Stimulated activated CD4-positive, alpha-beta T cell treated with anti-CD3 and anti-CD28 coated beads, TNF-alpha, amount 100 ng/mL, for 4 hours (primary cell): ENCODE measurements around the gene SPEF2.
"Not testable (repeated sequence)": the region's sequence is repeated elsewhere in the genome, so short reads cannot be mapped to it uniquely, and the experiment has no call there.

ENCODE experiments used
- DNase-seq, 3 experiments: peaks; one replicate each; pipeline ENCODE4 v3.0.0-alpha.2; 2020; ENCODE audit warnings: low read depth in 3 of 3

SPEF2 gene

DNA sequence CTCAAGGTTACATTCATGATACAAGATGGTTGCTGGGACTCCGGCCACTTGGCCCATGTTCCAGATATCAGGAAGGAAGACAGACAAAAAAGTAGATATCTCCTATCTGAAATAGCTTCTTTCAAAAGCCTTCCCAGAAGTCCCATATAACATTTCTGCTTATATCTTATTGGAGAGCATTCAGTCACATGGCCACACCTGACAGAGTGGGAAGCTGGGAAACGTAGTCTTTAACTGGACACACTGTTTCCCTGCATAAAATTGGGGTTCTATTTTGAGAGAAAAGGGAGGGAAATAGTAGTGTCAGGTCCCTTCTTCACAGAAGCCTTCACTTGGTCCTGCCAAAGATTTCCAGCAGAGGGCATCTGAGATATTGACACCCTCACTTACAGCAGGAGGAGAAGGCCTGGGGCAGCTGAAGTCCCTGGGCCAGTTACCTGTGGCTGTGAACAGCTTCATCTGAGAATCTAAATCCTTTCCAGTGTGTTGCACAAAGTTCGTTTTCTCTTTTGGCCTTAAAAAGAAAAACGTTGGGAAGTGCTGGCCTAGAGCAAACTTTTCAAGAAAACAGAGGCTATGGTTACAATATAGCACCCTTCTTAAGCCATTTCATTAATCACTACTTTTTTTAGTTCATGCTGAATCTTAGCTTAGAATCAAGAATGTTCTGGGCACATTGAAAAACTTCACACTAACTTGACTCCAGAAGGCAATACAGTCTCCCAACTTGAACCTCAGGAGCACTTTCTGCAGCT, 33.5 kb downstream of the SPEF2 start:
- DNase-seq: peak; percentile 9 to 47 (median 41)

DNA sequence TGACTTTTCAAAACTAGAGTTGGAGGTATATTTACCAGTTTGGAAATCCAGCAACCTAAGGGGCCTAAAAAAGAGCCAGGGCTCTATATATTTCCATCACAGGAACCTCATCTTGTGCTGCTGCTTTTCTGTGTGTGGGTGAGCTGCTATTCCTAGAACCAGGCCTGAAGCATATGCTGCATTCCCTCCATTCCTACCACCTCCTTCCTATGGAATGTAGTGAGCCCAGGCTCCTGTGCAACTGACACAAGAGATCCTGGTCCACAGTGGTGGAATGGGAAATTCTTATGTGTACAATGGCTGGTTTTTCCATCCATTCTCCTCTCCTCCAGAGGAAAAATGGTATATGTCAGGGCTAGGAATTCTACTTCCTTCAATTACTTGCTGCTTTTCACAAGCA, 39.1 kb downstream of the SPEF2 start:
- DNase-seq: no peak

- DNase-seq: no peak
Observed at GRCh38 chr5:35657877-35658276, 40.2 kb downstream of the SPEF2 start.

- DNase-seq: no peak
Observed at GRCh38 chr5:35659556-35659955, 41.9 kb downstream of the SPEF2 start.

DNA sequence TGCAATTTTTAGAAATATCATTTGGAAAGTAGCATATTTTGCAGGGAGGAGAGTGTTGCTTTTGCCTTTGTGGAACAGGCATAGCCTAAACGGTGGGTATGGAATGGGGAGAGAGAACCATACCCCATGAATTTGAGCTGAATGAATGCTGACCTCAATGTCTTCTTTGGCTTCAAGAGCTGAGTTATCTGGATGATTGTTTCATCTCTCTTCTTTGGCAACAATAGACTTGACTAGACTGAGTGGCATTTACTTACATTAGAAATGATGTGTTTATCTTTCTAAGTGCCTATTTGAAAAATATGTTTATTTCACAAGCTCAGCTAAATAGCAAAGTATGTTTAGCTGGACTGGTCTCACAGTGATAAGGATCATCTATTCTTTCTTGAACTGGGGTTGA, 42.8 kb downstream of the SPEF2 start:
- no peak for DNase-seq

DNA sequence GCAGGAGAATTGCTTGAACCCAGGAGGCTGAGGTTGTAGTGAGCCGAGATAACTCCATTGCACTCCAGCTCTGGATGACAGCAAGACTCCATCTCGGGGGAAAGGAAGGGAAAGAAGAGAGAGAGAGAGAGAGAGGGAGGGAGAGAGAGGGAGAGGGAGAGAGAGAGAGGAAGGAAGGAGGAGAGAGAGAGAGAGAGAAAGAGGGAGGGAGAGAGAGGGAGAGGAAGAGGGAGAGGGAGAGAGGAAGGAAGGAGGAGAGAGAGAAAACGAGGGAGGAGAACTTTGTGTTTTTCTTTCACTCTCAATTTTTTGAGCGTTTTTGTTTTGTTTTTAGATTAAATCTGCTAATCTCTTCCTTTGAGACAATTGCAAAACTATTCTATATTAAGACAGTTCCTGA, 46.9 kb downstream of the SPEF2 start:
- DNase-seq: no peak

DNA sequence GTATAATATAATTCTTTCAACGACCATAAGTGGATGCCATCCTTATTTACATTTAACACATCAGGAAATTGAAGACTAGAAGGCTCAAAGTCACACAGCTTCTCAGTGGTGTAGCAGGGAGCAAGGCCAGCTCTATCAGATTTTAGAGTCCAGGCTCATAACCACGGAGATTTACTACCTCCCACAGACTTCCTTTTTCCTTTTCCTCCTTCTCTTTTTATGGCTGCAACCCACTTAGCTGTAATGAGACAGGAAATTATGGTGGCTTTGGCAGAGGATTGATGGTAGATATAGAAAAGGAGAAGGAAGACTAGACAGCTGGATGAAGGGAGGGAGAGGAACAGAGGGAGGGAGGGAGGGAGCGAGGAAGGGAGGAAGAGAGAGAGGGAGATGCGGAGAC, 47.4 kb downstream of the SPEF2 start:
- DNase-seq: no peak

- DNase-seq: no peak
Observed at GRCh38 chr5:35668319-35668718, 50.7 kb downstream of the SPEF2 start.

DNA sequence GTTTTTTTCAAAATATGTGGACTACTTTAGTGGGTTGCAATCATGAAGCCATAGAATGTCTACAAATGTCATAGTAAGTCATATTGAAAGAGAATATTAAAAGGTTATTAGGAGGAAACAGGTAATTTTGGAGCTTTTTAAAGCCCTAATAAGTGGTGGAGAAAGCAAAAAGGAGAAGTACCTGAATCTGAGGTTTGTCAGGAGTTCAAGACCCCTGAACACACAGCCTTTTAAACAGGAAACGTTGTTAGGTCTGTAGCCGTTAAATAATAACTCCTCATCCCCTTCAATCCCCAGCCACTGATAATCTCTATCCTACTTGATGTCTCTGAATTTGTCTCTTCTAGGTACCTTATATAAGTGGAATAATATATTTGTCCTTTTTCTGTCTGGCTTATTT, 51.1 kb downstream of the SPEF2 start:
- no peak for DNase-seq

DNA sequence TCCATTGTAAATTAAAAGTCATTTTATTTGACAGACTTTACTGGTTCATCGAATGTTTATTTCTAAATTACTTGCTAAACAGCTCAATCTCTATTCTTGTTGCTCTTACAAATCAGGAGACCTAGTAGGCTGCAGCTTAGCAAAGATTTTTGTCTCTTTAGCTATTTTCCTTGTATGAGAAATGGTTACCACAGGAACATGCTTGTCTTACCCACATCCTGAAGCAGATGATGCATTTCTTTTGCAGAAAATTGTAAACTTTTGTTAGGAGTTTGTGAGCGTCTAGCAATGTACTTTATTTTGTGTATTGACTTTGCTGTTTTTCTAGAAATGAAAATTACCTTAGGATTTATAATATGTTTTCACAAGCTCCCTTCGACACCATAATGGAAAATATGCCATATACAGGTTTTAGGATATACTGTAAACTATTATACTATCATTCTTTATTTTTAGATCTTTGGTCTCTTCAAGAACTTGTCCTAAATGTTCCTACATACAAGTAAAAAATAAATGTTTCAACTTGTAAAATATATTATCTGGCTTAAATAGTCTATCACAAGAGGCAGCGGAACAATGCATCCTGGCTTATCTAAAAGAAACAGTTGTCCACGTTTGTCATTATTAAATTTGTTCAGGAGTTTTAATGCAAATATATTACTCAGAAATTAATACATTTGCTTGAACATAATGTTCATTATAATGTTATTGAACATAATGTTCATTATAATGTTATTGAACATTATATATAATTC, 54.1 kb downstream of the SPEF2 start:
- no peak for DNase-seq

- not testable (repeated sequence) for DNase-seq
Observed at GRCh38 chr5:35672296-35672655, 54.6 kb downstream of the SPEF2 start.

DNA sequence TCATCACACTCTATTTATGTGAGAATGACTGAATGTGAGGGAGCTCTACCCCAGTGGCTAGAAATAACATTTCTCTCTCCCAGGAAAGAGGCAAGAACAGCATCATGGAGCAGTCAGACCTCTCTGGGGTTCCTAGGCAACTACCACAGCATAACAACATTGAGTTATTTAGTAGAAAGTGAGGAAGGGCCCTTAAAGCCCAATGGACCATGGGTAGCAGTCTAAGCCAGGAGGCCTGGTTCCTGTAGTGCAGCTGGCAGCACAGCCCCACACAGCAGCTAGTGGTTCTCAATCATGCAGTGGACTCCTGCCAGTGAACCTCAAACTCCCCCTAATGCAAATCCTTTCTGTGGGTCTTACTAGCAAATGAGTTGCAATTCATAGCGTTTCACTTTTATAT, 55.3 kb downstream of the SPEF2 start:
- DNase-seq: no peak

GRCh38 chr5:35674049-35674448, 56.4 kb downstream of the SPEF2 start:
- DNase-seq: no peak

DNA sequence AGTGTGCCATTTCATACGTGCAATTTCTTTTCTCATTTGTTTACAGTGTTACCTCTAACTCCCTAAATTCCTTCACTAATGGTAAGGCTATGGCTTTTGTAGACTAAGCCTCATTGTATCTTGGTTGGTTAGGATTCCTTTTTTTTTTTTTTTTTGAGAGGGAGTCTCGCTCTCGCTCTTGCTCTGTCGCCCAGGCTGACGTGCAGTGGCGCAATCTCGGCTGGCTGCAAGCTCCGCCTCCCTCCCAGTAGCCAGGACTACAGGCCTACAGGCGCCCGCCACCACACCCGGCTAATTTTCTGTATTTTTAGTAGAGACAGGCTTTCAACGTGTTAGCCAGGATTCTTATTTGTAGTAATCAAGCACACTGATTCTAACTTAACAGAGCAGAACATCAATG, 57.7 kb downstream of the SPEF2 start:
- no peak for DNase-seq

DNA sequence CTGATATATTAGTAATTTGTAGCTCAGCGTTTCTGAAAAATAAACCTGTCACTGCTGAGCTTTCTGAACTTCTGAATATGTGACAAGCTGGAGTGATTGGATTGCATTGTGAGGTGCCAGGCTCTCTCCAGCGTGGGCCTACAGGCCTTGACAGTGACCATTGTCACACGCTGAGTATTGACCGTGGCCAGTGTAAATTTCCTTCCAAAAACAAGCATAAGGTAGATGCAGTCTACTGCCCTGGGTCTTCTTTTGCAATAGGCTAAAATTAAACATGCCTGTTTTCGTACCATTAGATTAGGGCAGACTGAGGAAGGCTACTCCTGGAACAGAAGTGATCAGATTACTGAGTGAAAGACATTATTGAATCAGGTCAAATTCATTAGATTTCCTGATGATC, 60.2 kb downstream of the SPEF2 start:
- DNase-seq: no peak

GRCh38 chr5:35678661-35679060, 61.0 kb downstream of the SPEF2 start:
- DNase-seq: no peak

GRCh38 chr5:35679357-35679756, 61.7 kb downstream of the SPEF2 start:
- no peak for DNase-seq

- no peak for DNase-seq
Observed at GRCh38 chr5:35681911-35682310, 64.2 kb downstream of the SPEF2 start.

- no peak for DNase-seq
Observed at GRCh38 chr5:35683466-35683865, 65.8 kb downstream of the SPEF2 start.

DNA sequence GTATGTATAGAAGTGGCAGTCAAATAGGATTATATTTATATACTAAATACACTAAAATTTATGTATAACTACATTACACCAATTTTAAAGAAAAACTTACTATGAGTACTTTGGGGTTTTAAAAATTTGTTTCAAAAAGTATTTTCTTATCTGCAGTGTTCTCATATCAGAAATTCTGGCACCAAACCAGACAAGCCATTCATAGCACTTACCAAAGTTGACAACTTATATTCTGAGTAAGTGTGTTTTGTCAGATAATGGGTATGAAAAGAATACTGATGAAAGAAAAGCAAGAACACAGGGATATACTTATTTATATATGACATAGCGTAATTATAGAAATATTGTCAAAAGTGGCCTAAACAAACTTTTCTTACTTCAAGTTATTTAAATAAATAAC, 67.5 kb downstream of the SPEF2 start:
- DNase-seq: no peak

DNA sequence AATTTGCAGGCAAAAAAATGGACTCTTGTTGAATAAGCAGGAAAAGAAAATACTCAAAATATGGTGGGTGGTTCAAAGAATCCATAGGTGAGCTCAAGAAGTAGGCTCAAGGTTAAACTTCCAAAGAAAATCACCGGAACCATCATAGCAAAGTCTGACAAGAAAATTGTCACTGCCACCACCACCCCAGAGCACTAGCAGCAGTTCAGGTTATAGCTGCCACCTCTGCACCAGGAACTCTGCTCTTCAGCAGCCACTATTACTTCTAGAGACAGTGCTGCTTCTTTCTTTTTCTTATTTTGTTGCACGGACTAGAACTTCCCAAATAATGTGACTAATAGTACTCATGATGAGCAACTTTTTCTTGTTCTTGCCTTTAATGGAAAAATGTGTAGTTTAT, 70.3 kb downstream of the SPEF2 start:
- DNase-seq: no peak

GRCh38 chr5:35694481-35694880, 76.8 kb downstream of the SPEF2 start:
- no peak for DNase-seq

GRCh38 chr5:35698047-35698808, 80.6 kb downstream of the SPEF2 start:
- DNase-seq: no peak
